ENCODE measurements around the gene SLC18A3. TPM values are rescaled to one million over a fixed set of nuclear protein-coding genes. Genes with fewer than 3 reads are reported as not detected.

Gene SLC18A3
- total RNA-seq, 4 donors from 2014 or later, result not detected

DNA sequence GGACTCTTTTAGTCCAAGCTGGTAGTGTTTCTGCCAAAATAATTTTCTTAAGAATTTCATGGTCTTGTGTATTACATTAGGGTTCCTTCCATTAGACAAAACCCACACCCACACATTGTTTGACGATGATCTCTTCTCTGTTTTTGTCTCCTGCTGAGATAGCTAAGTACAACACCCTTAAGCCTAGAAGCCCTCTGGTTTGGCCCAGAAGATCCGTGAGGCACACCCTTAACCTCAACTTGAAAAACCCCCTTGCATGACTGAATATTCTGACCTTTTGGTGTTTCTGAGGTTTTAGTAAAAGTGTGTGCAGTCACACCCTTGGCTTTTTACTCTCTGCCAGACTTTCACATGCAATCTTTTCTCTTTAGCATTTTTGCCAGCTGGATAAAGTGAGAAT lies 41.9 kb upstream of the SLC18A3 start:
- H3K27me3 ChIP-seq, result no peaks in the 10 kb centered on the region
- no peak overlapping the region for H3K27ac ChIP-seq
- H3K4me1 ChIP-seq, result peaks cover 0 to 15% of the 10 kb centered on the region in 2 donors
- 35 to 51% methylated on average over 2 of the region's 2 CpGs for WGBS, 2 donors
- no peaks in the 10 kb centered on the region for H3K9me3 ChIP-seq
- H3K4me3 ChIP-seq (replicated peaks in 1 of 3), result no peak overlapping the region
- DNase-seq, result no peak
- H3K36me3 ChIP-seq, result no peaks in the 10 kb centered on the region
- intact Hi-C loops (cut with DNase I), result no loop called here
- TF ChIP-seq, protein P1, sequence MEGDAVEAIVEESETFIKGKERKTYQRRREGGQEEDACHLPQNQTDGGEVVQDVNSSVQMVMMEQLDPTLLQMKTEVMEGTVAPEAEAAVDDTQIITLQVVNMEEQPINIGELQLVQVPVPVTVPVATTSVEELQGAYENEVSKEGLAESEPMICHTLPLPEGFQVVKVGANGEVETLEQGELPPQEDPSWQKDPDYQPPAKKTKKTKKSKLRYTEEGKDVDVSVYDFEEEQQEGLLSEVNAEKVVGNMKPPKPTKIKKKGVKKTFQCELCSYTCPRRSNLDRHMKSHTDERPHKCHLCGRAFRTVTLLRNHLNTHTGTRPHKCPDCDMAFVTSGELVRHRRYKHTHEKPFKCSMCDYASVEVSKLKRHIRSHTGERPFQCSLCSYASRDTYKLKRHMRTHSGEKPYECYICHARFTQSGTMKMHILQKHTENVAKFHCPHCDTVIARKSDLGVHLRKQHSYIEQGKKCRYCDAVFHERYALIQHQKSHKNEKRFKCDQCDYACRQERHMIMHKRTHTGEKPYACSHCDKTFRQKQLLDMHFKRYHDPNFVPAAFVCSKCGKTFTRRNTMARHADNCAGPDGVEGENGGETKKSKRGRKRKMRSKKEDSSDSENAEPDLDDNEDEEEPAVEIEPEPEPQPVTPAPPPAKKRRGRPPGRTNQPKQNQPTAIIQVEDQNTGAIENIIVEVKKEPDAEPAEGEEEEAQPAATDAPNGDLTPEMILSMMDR (IDR thresholded peaks at IDR 0.05), result no peak
- TF ChIP-seq POLR2A (IDR thresholded peaks at IDR 0.05), result no peak

DNA sequence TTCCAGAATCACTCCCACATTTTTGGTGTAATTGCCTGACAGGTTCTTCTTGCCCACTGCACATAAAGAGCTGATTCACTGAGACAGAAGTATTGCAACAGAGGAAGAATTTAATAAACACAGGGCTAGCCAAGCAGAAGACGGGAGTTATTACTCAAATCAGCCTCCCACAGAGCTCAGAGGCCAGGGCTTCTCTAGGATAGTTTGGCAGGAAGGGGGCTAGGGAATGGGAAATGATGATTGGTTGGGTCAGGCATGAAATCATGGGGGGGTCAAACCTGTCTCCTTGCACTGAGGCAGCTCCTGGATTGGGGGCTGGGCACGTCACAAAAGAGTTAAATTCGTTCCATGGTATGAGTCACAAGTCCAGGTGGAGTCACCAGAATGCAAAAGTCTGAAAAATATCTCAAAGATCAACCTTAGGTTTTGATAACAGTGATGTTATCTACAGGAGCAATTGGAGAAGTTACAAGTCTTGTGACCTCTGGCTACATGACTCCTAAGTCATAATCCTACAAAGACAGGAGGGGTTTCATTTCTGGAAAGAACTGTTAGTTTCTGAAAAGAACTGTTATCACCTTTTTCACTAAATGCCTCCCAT lies 41.0 kb upstream of the SLC18A3 start:
- H3K4me1 ChIP-seq, result peaks cover 0 to 15% of the 10 kb centered on the region in 2 donors
- H3K4me3 ChIP-seq (replicated peaks in 1 of 3), result no peak overlapping the region
- H3K9me3 ChIP-seq, result no peaks in the 10 kb centered on the region
- no peak overlapping the region for H3K27ac ChIP-seq
- intact Hi-C loops (cut with DNase I), result no loop called here
- no peaks in the 10 kb centered on the region for H3K27me3 ChIP-seq
- H3K36me3 ChIP-seq, result no peaks in the 10 kb centered on the region
- 69 to 81% methylated on average over 3 of the region's 3 CpGs for WGBS, 2 donors
- no peak for DNase-seq
- TF ChIP-seq, protein P1 (IDR thresholded peaks at IDR 0.05), result no peak
- no peak for TF ChIP-seq POLR2A (IDR thresholded peaks at IDR 0.05)

DNA sequence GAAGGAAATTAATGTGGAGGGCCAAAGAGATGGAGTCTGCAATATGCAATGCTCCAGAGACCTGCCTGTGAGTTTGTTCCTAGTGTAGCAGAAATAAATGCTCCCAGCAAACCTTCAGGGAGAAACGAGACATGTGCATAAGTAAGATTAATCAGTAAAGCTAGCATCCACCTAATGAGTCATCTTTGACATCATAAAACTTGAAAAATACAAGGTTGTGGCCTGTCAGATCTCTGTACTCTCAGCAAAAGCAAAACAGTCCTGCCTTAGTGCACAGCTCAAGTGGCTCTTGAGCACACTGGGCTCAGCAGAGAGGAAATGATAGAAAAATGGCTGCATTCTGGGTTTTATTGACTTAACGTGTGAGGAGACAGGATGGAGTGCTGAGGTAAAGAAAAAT lies 38.7 kb upstream of the SLC18A3 start:
- no peaks in the 10 kb centered on the region for H3K36me3 ChIP-seq
- no peak overlapping the region for H3K27ac ChIP-seq
- intact Hi-C loops (cut with DNase I), result no loop called here
- peak; percentile 36 to 43 for DNase-seq
- TF ChIP-seq POLR2A (IDR thresholded peaks at IDR 0.05), result no peak
- TF ChIP-seq, protein P1 (IDR thresholded peaks at IDR 0.05), result no peak
- H3K4me1 ChIP-seq, result peaks cover 0 to 15% of the 10 kb centered on the region in 2 donors
- no peaks in the 10 kb centered on the region for H3K9me3 ChIP-seq
- no peak overlapping the region for H3K4me3 ChIP-seq (replicated peaks in 1 of 3)
- H3K27me3 ChIP-seq, result no peaks in the 10 kb centered on the region
- WGBS, 2 donors, result 15 to 16% methylated on average over 2 of the region's 2 CpGs

DNA sequence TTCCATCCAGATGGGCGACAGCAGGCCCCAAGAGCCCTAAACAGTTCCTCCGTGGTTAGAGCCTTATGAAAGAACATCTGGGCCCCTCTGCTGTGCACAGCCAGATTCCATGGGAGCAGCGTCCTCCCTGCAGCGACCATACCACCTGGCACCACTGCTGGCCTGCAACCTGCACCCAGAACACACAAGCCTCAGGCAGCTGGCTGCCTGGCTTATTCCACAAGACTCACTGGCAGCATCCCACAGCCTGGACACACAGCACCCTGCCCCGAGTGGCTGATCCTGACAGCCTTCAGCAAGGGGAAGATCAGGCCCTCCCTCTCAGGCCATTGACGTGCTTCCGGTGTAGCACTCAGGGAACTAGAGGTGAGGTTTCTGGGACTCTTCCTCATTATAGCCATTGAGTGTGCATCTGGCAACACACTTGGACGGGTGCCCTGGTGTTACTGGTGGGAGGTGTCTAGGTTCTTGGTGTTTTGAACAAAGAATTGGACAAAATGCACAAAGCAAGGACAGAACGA lies 37.5 kb upstream of the SLC18A3 start:
- H3K9me3 ChIP-seq, result no peaks in the 10 kb centered on the region
- no peak overlapping the region for H3K27ac ChIP-seq
- H3K36me3 ChIP-seq, result no peaks in the 10 kb centered on the region
- peaks cover 0 to 15% of the 10 kb centered on the region in 2 donors for H3K4me1 ChIP-seq
- 77 to 86% methylated on average over 8 to 9 of the region's 9 CpGs for WGBS, 2 donors
- TF ChIP-seq, protein P1 (IDR thresholded peaks at IDR 0.05), result no peak
- TF ChIP-seq POLR2A (IDR thresholded peaks at IDR 0.05), result no peak
- intact Hi-C loops (cut with DNase I), result no loop called here
- no peaks in the 10 kb centered on the region for H3K27me3 ChIP-seq
- H3K4me3 ChIP-seq (replicated peaks in 1 of 3), result no peak overlapping the region
- DNase-seq, result no peak

DNA sequence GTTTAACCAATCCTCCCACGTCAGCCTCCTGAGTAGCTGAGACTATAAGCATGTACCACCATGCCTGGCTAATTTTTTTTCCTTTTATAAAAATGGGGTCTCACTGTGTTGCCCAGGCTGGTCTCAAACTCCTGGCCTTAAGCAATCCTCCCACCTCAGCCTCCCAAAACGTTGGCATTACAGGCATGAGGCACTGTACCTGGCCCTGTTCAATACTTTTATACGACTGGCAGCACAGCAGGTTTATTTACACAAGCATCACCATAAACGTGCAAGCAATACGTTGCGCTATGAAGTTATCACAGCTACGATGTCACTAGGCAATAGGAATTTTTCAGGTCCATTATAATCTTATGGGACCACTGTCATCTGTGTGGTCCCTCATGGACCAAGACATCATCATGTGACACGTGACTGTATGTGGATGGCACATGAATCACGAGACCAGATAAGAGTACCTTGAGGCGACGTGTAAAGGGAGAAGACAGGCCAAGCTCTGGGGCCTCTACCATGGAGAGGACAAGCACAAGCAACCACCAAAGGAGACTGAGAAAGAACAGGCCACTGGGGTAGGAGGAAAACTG lies 34.5 kb upstream of the SLC18A3 start:
- no peak overlapping the region for H3K27ac ChIP-seq
- H3K9me3 ChIP-seq, result no peaks in the 10 kb centered on the region
- H3K27me3 ChIP-seq, result no peaks in the 10 kb centered on the region
- intact Hi-C loops (cut with DNase I), result no loop called here
- no peak overlapping the region for H3K4me3 ChIP-seq (replicated peaks in 1 of 3)
- WGBS, 2 donors, result 87 to 89% methylated on average over 11 of the region's 11 CpGs
- no peaks in the 10 kb centered on the region for H3K36me3 ChIP-seq
- DNase-seq, result no peak
- no peak for TF ChIP-seq POLR2A (IDR thresholded peaks at IDR 0.05)
- TF ChIP-seq, protein P1 (IDR thresholded peaks at IDR 0.05), result no peak
- H3K4me1 ChIP-seq, result peaks cover 0 to 7% of the 10 kb centered on the region in 2 donors

All from thyroid gland (tissue), 4 donors.